Body of pancreas (tissue), 4 donors: ENCODE results near the gene PHF21B. TPM values are rescaled to one million over a fixed set of nuclear protein-coding genes. Genes with fewer than 3 reads are reported as not detected.

Experiments used
- ATAC-seq: fragments of 150-250 bp; one replicate; pipeline ENCODE4 v1.9.1; 2016
- DNase-seq, 4 donors: peaks; one replicate each; pipeline ENCODE4 v3.0.0-alpha.2; 2019
- H3K27ac ChIP-seq, 4 donors: fragments of 200-600 bp; sonication (generic); 1 replicate in 3 of 4; 2 replicates in 1 of 4; pipeline versions ENCODE4 v1.5.1 to v1.6.1; 2016 to 2019; ENCODE audit warnings: mild to moderate bottlenecking in 1 of 4, mixed read lengths in 1 of 4, moderate library complexity in 1 of 4
- H3K27me3 ChIP-seq, 2 donors: fragments of 200-600 bp; sonication (generic); one replicate each; pipeline ENCODE4 v1.6.0; 2016; ENCODE audit warnings: mild to moderate bottlenecking in 1 of 2
- H3K36me3 ChIP-seq, 2 donors: fragments of 200-600 bp; sonication (generic); replicated peaks in 1 of 2; 2 replicates each; pipeline ENCODE4 v1.5.1; 2016; ENCODE audit warnings: low read depth in 2 of 2; ENCODE audit not compliant: insufficient read depth in 1 of 2
- H3K4me1 ChIP-seq: fragments of 200-600 bp; sonication (generic); one replicate; pipeline ENCODE4 v1.6.0; 2016
- H3K4me3 ChIP-seq, 2 donors: fragments of 200-600 bp; sonication (generic); 1 replicate in 1 of 2; 2 replicates in 1 of 2; pipeline ENCODE4 v1.5.1; 2016 to 2019
- H3K9me3 ChIP-seq, 3 donors: fragments of 200-600 bp; sonication (generic); 1 replicate in 2 of 3; 2 replicates in 1 of 3; pipeline ENCODE4 v1.5.1; 2016
- CTCF ChIP-seq, 7 experiments: fragments of 450-650 bp in 4 of 7; fragments of 200-600 bp in 3 of 7; sonication (generic) in 3 of 7; IDR thresholded peaks; one replicate each; pipeline ENCODE4 v1.5.1; 2016 to 2019; ENCODE audit warnings: antibody characterized with exemption in 7 of 7
- POLR2A ChIP-seq, 3 donors: fragments of 450-650 bp; IDR thresholded peaks; one replicate each; pipeline ENCODE4 v1.6.1; 2016; ENCODE audit warnings: antibody characterized with exemption in 3 of 3, mild to moderate bottlenecking in 2 of 3
- WGBS, 2 donors: methylation state at CpG; one replicate each; pipeline ENCODE4 v1.1.5; 2017; 5-methylcytosine and 5-hydroxymethylcytosine counted together
- intact Hi-C: fragments of 100-400 bp; cut with DNase I; formaldehyde crosslinking; loops from one replicate; pipeline ENCODE4 v1.15.1; 2023
- total RNA-seq, 2 donors: library from RNA; depleted of rRNA; stranded (reverse); fragments of >200 nt; gene quantifications; one replicate each; pipeline ENCODE4 v1.1.0, GENCODE V29; 2016

PHF21B gene
- total RNA-seq, 2 donors from 2014 or later: under 0.01 TPM; not detected in 1

- Histone ChIP-seq H3K27me3 (no peaks in the 10 kb centered on the region), H3K27ac (no peak overlapping the region), H3K36me3 (peaks cover 0 to 2% of the 10 kb centered on the region in 2 donors), H3K4me3 (no peak overlapping the region), H3K9me3 (no peaks in the 10 kb centered on the region), H3K4me1 (no peaks in the 10 kb centered on the region)
- ATAC-seq (no peak), DNase-seq (no peak)
- intact Hi-C loops: no loop called here
- TF ChIP-seq POLR2A (IDR thresholded peaks at IDR 0.05): no peak
- no peak for TF ChIP-seq CTCF (IDR thresholded peaks at IDR 0.05)
Observed at GRCh38 chr22:44834065-44834464, 175.7 kb downstream of the PHF21B start.

- H3K27me3 ChIP-seq: no peaks in the 10 kb centered on the region
- ATAC-seq: no peak
Observed at GRCh38 chr22:44831885-44832284, 177.9 kb downstream of the PHF21B start.

More at GRCh38 chr22:44831885-44832284, 177.9 kb downstream of the PHF21B start:
- intact Hi-C loops: no loop called here
- no peaks in the 10 kb centered on the region for H3K9me3 ChIP-seq
- H3K27ac ChIP-seq: no peak overlapping the region
- 73 to 80% methylated on average over 1 of the region's 1 CpG for WGBS, 2 donors
- DNase-seq: no peak
- H3K4me1 ChIP-seq: no peaks in the 10 kb centered on the region
- TF ChIP-seq POLR2A (IDR thresholded peaks at IDR 0.05): no peak
- peaks cover 0 to 2% of the 10 kb centered on the region in 2 donors for H3K36me3 ChIP-seq
- no peak overlapping the region for H3K4me3 ChIP-seq

Other genes with a start within 250 kb of the PHF21B start
- 10 to 100 TPM; 39.2 to 43.1 TPM for gene NUP50, start 153.9 kb upstream of the PHF21B start, total RNA-seq
- gene KIAA0930, start 230.9 kb upstream of the PHF21B start, total RNA-seq: 10 to 100 TPM; 14.2 to 17.9 TPM